H1 (cell line): ENCODE measurements around the gene RAB3A. TPM values are rescaled to one million over a fixed set of nuclear protein-coding genes. Genes with fewer than 3 reads are reported as not detected.

Experiments
- CTCF ChIA-PET: fragments of 300-600 bp; sonication (Branson Sonifier 250); formaldehyde crosslinking; loops from one replicate; lab custom pipeline; 2021; ENCODE audit not compliant: partially characterized antibody; lab: Charles Lee
- POLR2A ChIA-PET: fragments of 300-600 bp; sonication (Branson Sonifier 250); formaldehyde crosslinking; loops from one replicate; lab custom pipeline; 2021; ENCODE audit warnings: inconsistent platforms; ENCODE audit not compliant: partially characterized antibody; lab: Charles Lee
- DNase-seq, 2 experiments: peaks; one replicate each; pipeline versions ENCODE4 v3.0.0 to v3.0.0-alpha.2; 2010 to 2022; ENCODE audit warnings: low spot score in 2 of 2, low read depth in 1 of 2, mixed read lengths in 1 of 2
- FAIRE-seq: peaks from 2 replicates; lab custom pipeline; 2011; peaks lifted over from hg19 to GRCh38; lab: Jason Lieb, UNC
- H2AFZ ChIP-seq: 2 replicates; pipeline ENCODE4 v1.8.1; 2012; ENCODE audit warnings: low read length, inconsistent platforms
- H2AK5ac ChIP-seq: 2 replicates; pipeline ENCODE4 v1.6.1; 2013; ENCODE audit warnings: low read depth, low read length
- H2BK120ac ChIP-seq: replicated peaks from 2 replicates; pipeline ENCODE3; 2013; ENCODE audit warnings: low read depth, low read length, inconsistent platforms
- H2BK12ac ChIP-seq: 2 replicates; pipeline ENCODE4 v1.6.1; 2013; ENCODE audit warnings: low read depth, low read length
- H2BK15ac ChIP-seq: 2 replicates; pipeline ENCODE4 v1.6.1; 2013; ENCODE audit warnings: low read length
- H2BK20ac ChIP-seq: 2 replicates; pipeline ENCODE4 v1.6.1; 2013; ENCODE audit warnings: low read length
- H2BK5ac ChIP-seq: 2 replicates; pipeline ENCODE4 v1.6.1; 2013; ENCODE audit warnings: low read depth, low read length
- H3K14ac ChIP-seq: 2 replicates; pipeline ENCODE4 v1.6.1; 2013; ENCODE audit warnings: inconsistent platforms; ENCODE audit not compliant: insufficient read length
- H3K18ac ChIP-seq: 2 replicates; pipeline ENCODE4 v1.6.1; 2013; ENCODE audit warnings: low read length; ENCODE audit errors: extremely low read depth
- H3K23ac ChIP-seq: 2 replicates; pipeline ENCODE4 v1.6.1; 2013; ENCODE audit warnings: inconsistent platforms; ENCODE audit not compliant: insufficient read length
- H3K23me2 ChIP-seq: 2 replicates; pipeline ENCODE4 v1.6.1; 2013; ENCODE audit warnings: low read depth, low read length
- H3K27ac ChIP-seq: 2 replicates; pipeline ENCODE4 v1.6.1; 2011; ENCODE audit warnings: low read depth, low read length, inconsistent platforms
- H3K27me3 ChIP-seq, 4 experiments: replicated peaks in 1 of 4; 1 replicate in 1 of 4; 2 replicates in 3 of 4; pipeline versions ENCODE4 v1.6.1 to v1.8.1; 2011 to 2013; ENCODE audit warnings: low read length in 3 of 4, mild to moderate bottlenecking in 3 of 4, inconsistent platforms in 2 of 4, mixed read lengths in 2 of 4, moderate library complexity in 1 of 4; ENCODE audit not compliant: control insufficient read depth in 3 of 4, insufficient read depth in 3 of 4; ENCODE audit errors: extremely low read depth in 1 of 4
- H3K36me3 ChIP-seq, 4 experiments: 2 replicates each; pipeline versions ENCODE4 v1.6.1 to v1.8.1; 2011 to 2013; ENCODE audit warnings: mild to moderate bottlenecking in 4 of 4, low read length in 3 of 4, moderate library complexity in 2 of 4, control low read depth in 1 of 4, inconsistent platforms in 1 of 4; ENCODE audit not compliant: insufficient read depth in 4 of 4, control insufficient read depth in 2 of 4
- H3K4ac ChIP-seq: replicated peaks from 2 replicates; pipeline ENCODE3; 2013; ENCODE audit warnings: low read length, low read depth, mixed read lengths, inconsistent platforms; ENCODE audit not compliant: insufficient read length
- H3K4me1 ChIP-seq, 4 experiments: replicated peaks in 1 of 4; 1 replicate in 1 of 4; 2 replicates in 3 of 4; pipeline versions ENCODE4 v1.6.1 to v1.8.1; 2011 to 2013; ENCODE audit warnings: low read length in 3 of 4, inconsistent platforms in 2 of 4, mixed read lengths in 1 of 4; ENCODE audit not compliant: insufficient read depth in 4 of 4, control insufficient read depth in 3 of 4
- H3K4me2 ChIP-seq, 2 experiments: 2 replicates each; pipeline versions ENCODE4 v1.6.1 to v1.8.1; 2011 to 2013; ENCODE audit warnings: low read depth in 2 of 2, low read length in 2 of 2, control low read depth in 1 of 2, inconsistent platforms in 1 of 2, mild to moderate bottlenecking in 1 of 2; ENCODE audit not compliant: insufficient read depth in 1 of 2
- H3K4me3 ChIP-seq, 4 experiments: fragments of 200-600, 300-600 bp in 1 of 4; sonication (generic), shearing (Covaris generic), sonication (Bioruptor Twin) in 1 of 4; 2 replicates each; pipeline versions ENCODE4 v1.5.1 to v1.8.1; 2011 to 2016; ENCODE audit warnings: low read length in 4 of 4, low read depth in 3 of 4, control low read depth in 2 of 4, inconsistent platforms in 2 of 4, mild to moderate bottlenecking in 2 of 4, mixed read lengths in 1 of 4, moderate library complexity in 1 of 4; ENCODE audit not compliant: insufficient read depth in 2 of 4; ENCODE audit errors: extremely low read depth in 1 of 4
- H3K56ac ChIP-seq: replicated peaks from 2 replicates; pipeline ENCODE3; 2013; ENCODE audit warnings: low read depth, mild to moderate bottlenecking, mixed read lengths, low read length, inconsistent platforms; ENCODE audit not compliant: insufficient read length
- H3K79me1 ChIP-seq: 2 replicates; pipeline ENCODE4 v1.6.1; 2013; ENCODE audit warnings: low read depth, low read length, control low read depth
- H3K79me2 ChIP-seq, 2 experiments: 2 replicates each; pipeline versions ENCODE4 v1.6.1 to v1.8.1; 2012 to 2013; ENCODE audit warnings: low read length in 2 of 2, mild to moderate bottlenecking in 2 of 2, inconsistent platforms in 1 of 2; ENCODE audit not compliant: insufficient read depth in 2 of 2, control insufficient read depth in 1 of 2
- H3K9ac ChIP-seq, 4 experiments: replicated peaks in 1 of 4; 1 replicate in 1 of 4; 2 replicates in 3 of 4; pipeline versions ENCODE4 v1.6.1 to v1.8.1; 2011 to 2013; ENCODE audit warnings: low read depth in 3 of 4, low read length in 3 of 4, control low read depth in 2 of 4, mild to moderate bottlenecking in 2 of 4, moderate library complexity in 2 of 4, inconsistent platforms in 1 of 4; ENCODE audit errors: extremely low read depth in 1 of 4
- H3K9me3 ChIP-seq, 2 experiments: 2 replicates each; pipeline versions ENCODE4 v1.6.1 to v1.8.1; 2012 to 2013; ENCODE audit warnings: mild to moderate bottlenecking in 2 of 2, moderate library complexity in 2 of 2, control low read depth in 1 of 2, inconsistent platforms in 1 of 2, low read depth in 1 of 2, low read length in 1 of 2, mixed read lengths in 1 of 2; ENCODE audit not compliant: insufficient read depth in 2 of 2
- H4K20me1 ChIP-seq, 2 experiments: replicated peaks in 1 of 2; 2 replicates each; pipeline versions ENCODE3 to v1.8.1; 2011 to 2013; ENCODE audit warnings: inconsistent platforms in 2 of 2, low read length in 2 of 2, mild to moderate bottlenecking in 1 of 2; ENCODE audit not compliant: insufficient read depth in 2 of 2, control insufficient read depth in 1 of 2
- H4K5ac ChIP-seq: 2 replicates; pipeline ENCODE4 v1.6.1; 2013; ENCODE audit warnings: low read length, low read depth, mixed read lengths, inconsistent platforms; ENCODE audit not compliant: insufficient read length
- H4K8ac ChIP-seq: 2 replicates; pipeline ENCODE4 v1.8.0; 2013; ENCODE audit warnings: mild to moderate bottlenecking, moderate library complexity, low read length, inconsistent platforms; ENCODE audit not compliant: insufficient read depth; ENCODE audit errors: extremely low read depth
- H4K91ac ChIP-seq: replicated peaks from 2 replicates; pipeline ENCODE3; 2013; ENCODE audit warnings: low read length, mixed read lengths, inconsistent platforms; ENCODE audit not compliant: insufficient read length
- BCL11A ChIP-seq, 2 experiments: IDR thresholded peaks; one replicate each; pipeline ENCODE4 v1.6.1; 2011; ENCODE audit warnings: low read depth in 2 of 2, low read length in 2 of 2, mild to moderate bottlenecking in 2 of 2
- EGR1 ChIP-seq: IDR thresholded peaks from 2 replicates; pipeline ENCODE4 v1.6.1; 2011; ENCODE audit warnings: low read depth, low read length, borderline replicate concordance
- GTF2F1 ChIP-seq: IDR thresholded peaks from 2 replicates; pipeline ENCODE4 v1.6.1; 2012; ENCODE audit warnings: low read depth, low read length, improper control_type of control experiment, borderline replicate concordance
- NANOG ChIP-seq: IDR thresholded peaks from 2 replicates; pipeline ENCODE4 v1.6.1; 2011; ENCODE audit warnings: low read length, low read depth, mild to moderate bottlenecking, inconsistent platforms; ENCODE audit not compliant: insufficient read depth, poor library complexity, severe bottlenecking
- POU5F1 ChIP-seq: IDR thresholded peaks from 2 replicates; pipeline ENCODE4 v1.6.1; 2011; ENCODE audit warnings: low read depth, mild to moderate bottlenecking, low read length, moderate library complexity
- TCF12 ChIP-seq: IDR thresholded peaks from 2 replicates; pipeline ENCODE4 v1.6.1; 2011; ENCODE audit warnings: low read depth, mild to moderate bottlenecking, low read length
- TEAD4 ChIP-seq: IDR thresholded peaks from 2 replicates; pipeline ENCODE4 v1.6.1; 2012; ENCODE audit warnings: low read depth, low read length, inconsistent platforms, mixed read lengths
- WGBS, 2 experiments: shearing (Covaris generic) in 1 of 2; methylation state at CpG; one replicate each; pipeline versions ENCODE4 v1.1.6 to v1.1.7; 2013 to 2015; ENCODE audit warnings: low lambda C conversion rate in 2 of 2, mixed read lengths in 2 of 2, inconsistent platforms in 1 of 2, low coverage in 1 of 2, missing lambda C conversion rate in 1 of 2; ENCODE audit not compliant: insufficient replicate concordance in 2 of 2, insufficient coverage in 1 of 2, insufficient read length in 1 of 2; ENCODE audit errors: extremely low coverage in 1 of 2, missing lambda C conversion rate in 1 of 2; 5-methylcytosine and 5-hydroxymethylcytosine counted together
- polyA plus RNA-seq, 7 experiments: library from polyadenylated mRNA; depleted of rRNA in 3 of 7; stranded (reverse) in 5 of 7; unstranded in 2 of 7; fragments of >200 nt in 5 of 7; fragments of 200-250 nt in 2 of 7; gene quantifications; 1 replicate in 5 of 7; 2 replicates in 1 of 7; 4 replicates in 1 of 7; pipeline versions ENCODE4 v1.2.1 to v1.2.3, GENCODE V29; 2011 to 2013; ENCODE audit warnings: missing spikeins in 2 of 7, mixed read lengths in 2 of 7
- total RNA-seq: library from RNA; stranded (reverse); fragmentation: NEBNext Ultra II Directional; extraction: Animal tissue kit (Norgen Biotek cat#: 25700); gene quantifications from 2 replicates; pipeline ENCODE4 v1.2.1, GENCODE V29; 2021
- TF ChIP-seq, protein P1 (sequence below): IDR thresholded peaks from 2 replicates; pipeline ENCODE4 v1.6.1; 2012; ENCODE audit warnings: inconsistent platforms

RAB3A gene
- total and polyA plus RNA-seq, 2 of the 8 experiments (the other 6 are each of a cell fraction or from before 2014, with no cell fraction given) = 13.6 to 14.2 TPM

DNA sequence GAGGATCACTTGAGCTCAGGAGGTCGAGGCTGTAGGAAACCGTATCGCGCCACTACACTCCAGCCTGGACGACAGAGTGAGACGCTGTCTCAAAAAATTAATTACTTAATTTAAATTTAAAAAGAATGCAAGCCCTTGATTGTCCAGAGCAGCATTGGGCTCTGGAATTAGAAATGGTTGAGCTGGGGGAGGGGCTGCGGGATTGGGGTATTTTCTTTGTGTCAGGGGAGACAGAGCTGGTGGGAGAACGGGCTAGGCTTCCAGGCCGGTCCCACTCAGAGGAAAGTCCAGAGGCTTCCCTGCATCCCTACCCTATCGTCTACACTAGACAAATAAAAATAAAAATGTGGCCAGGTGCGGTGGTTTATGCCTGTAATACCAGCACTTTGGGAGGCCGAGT is 2.2 kb upstream of the RAB3A start:
- H3K36me3 ChIP-seq = no peaks in the 10 kb centered on the region
- H3K23me2 ChIP-seq = peaks cover 12% of the 10 kb centered on the region
- H2BK12ac ChIP-seq = peak overlapping the region; percentile 39; the same call in 1 of the 2 replicates
- WGBS, 2 experiments = 86% methylated on average over 12 of the region's 12 CpGs; no CpG with 5 or more reads in 1 of the 2 experiments
- peaks cover 0 to 11% (median 7%) of the 10 kb centered on the region in 4 experiments; a peak in 5 of 7 replicates for H3K4me1 ChIP-seq
- H3K27ac ChIP-seq = no peak overlapping the region; the same call in 1 of the 2 replicates
- H2BK120ac ChIP-seq = peak overlapping the region; percentile 33
- TF ChIP-seq NANOG = no peak
- no peak for TF ChIP-seq EGR1
- TF ChIP-seq, protein P1, sequence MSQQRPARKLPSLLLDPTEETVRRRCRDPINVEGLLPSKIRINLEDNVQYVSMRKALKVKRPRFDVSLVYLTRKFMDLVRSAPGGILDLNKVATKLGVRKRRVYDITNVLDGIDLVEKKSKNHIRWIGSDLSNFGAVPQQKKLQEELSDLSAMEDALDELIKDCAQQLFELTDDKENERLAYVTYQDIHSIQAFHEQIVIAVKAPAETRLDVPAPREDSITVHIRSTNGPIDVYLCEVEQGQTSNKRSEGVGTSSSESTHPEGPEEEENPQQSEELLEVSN = no peak
- no peak for TF ChIP-seq TEAD4
- TF ChIP-seq TCF12 = no peak
- no peak for TF ChIP-seq BCL11A (IDR thresholded peaks at IDR 0.05; ENCODE audit: low read depth in 2 of 2, low read length in 2 of 2)
- no peak for TF ChIP-seq GTF2F1
- TF ChIP-seq POU5F1 = no peak
- DNase-seq (no peak), FAIRE-seq (no peak)
- 0 out of 4 replicates have a peak, but pooled peaks cover 0 to 4% of the 10 kb centered on the region in 2 experiments for H3K79me2 ChIP-seq
- H4K20me1 ChIP-seq = peaks cover 1 to 13% of the 10 kb centered on the region in 2 experiments
- peak overlapping the region in 3 of 4 experiments; percentile 52 to 81 (median 70); a peak in 3 of 7 replicates for H3K9ac ChIP-seq
- H2AK5ac ChIP-seq = no peak overlapping the region
- H2BK15ac ChIP-seq = 0 out of 2 replicates have a peak overlapping the region, but pooled peaks have one; percentile 61
- H3K79me1 ChIP-seq = peaks cover 5% of the 10 kb centered on the region; the same call in 1 of the 2 replicates
- no peak overlapping the region for H3K4ac ChIP-seq
- no peaks in the 10 kb centered on the region; a peak in 1 of 7 replicates for H3K27me3 ChIP-seq
- H2BK5ac ChIP-seq = peak overlapping the region; percentile 87
- H4K5ac ChIP-seq = peak overlapping the region; percentile 73
- peak overlapping the region; percentile 83; the same call in 1 of the 2 replicates for H3K18ac ChIP-seq
- CTCF ChIA-PET = interaction anchor here (0.8 to 11.5 kb wide), 11 partner anchors 8 to 210 kb away, joined by 3 to 305 read pairs (median 4); a partner anchor contains a TSS
- no peak overlapping the region for H2BK20ac ChIP-seq
- no peak overlapping the region for H3K56ac ChIP-seq
- POLR2A ChIA-PET = interaction anchor here (0.6 to 7.3 kb wide), 13 partner anchors 10 to 198 kb away, joined by 3 to 65 read pairs (median 9); partner anchors contain the start of genes JUND, MPV17L2 and PDE4C
- peak overlapping the region; percentile 78 to 79 for H3K4me2 ChIP-seq
- H3K4me3 ChIP-seq = peak overlapping the region; percentile 43 to 83 (median 72); a peak in 5 of 8 replicates
- no peaks in the 10 kb centered on the region for H3K9me3 ChIP-seq
- H4K91ac ChIP-seq = no peak overlapping the region
- no peak overlapping the region for H3K23ac ChIP-seq
- no peak overlapping the region for H2AFZ ChIP-seq
- peak overlapping the region; percentile 90 for H4K8ac ChIP-seq
- H3K14ac ChIP-seq = no peak overlapping the region
